ENCODE results near the gene ROR2.

DNA sequence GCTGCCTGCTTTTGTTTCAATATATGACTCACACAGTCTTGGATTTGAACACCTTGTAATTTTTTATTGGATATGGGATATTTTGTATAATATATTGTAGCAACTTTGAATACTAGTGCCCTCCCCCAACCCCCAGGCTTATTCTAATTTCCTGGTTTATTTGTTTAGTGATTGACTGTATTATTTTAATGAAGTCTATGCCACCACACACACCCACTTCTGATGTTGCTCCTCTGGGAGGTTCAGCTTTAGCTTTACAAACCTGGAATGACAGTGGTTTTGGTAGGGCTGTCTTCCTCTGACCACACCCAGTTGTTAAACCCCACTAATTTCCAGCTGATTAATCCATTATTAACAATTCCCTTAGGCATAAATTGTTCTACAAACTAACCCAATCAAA is 320.3 kb downstream of the ROR2 start:
- TF ChIP-seq POLR2A (IDR thresholded peaks at IDR 0.05) = no peak
- TF ChIP-seq, protein P1, sequence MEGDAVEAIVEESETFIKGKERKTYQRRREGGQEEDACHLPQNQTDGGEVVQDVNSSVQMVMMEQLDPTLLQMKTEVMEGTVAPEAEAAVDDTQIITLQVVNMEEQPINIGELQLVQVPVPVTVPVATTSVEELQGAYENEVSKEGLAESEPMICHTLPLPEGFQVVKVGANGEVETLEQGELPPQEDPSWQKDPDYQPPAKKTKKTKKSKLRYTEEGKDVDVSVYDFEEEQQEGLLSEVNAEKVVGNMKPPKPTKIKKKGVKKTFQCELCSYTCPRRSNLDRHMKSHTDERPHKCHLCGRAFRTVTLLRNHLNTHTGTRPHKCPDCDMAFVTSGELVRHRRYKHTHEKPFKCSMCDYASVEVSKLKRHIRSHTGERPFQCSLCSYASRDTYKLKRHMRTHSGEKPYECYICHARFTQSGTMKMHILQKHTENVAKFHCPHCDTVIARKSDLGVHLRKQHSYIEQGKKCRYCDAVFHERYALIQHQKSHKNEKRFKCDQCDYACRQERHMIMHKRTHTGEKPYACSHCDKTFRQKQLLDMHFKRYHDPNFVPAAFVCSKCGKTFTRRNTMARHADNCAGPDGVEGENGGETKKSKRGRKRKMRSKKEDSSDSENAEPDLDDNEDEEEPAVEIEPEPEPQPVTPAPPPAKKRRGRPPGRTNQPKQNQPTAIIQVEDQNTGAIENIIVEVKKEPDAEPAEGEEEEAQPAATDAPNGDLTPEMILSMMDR (IDR thresholded peaks at IDR 0.05) = no peak

Data from heart left ventricle (tissue), 13 donors.